Left lung (tissue), 10 donors: ENCODE data around the gene ELL3. TPM values are rescaled to one million over a fixed set of nuclear protein-coding genes. Genes with fewer than 3 reads are reported as not detected.

Source experiments
- ATAC-seq: fragments of 200-7000 bp; cut with Tn5 transposase; one replicate; pipeline ENCODE4 v1.9.1; 2020; ENCODE audit warnings: moderate library complexity
- DNase-seq, 4 donors: peaks; one replicate each; pipeline ENCODE4 v3.0.0-alpha.2; 2013 to 2020
- H3K27ac ChIP-seq, 2 donors: fragments of 200-600 bp; sonication (generic) in 1 of 2; one replicate each; pipeline versions ENCODE4 v1.5.0 to v1.8.0; 2020 to 2021
- H3K27me3 ChIP-seq, 2 donors: fragments of 200-600 bp; sonication (generic) in 1 of 2; one replicate each; pipeline versions ENCODE4 v1.5.0 to v1.8.0; 2020 to 2021
- H3K36me3 ChIP-seq, 2 donors: fragments of 200-600 bp; sonication (generic) in 1 of 2; one replicate each; pipeline versions ENCODE4 v1.5.0 to v1.8.0; 2020 to 2021
- H3K4me1 ChIP-seq, 2 donors: fragments of 200-600 bp; one replicate each; pipeline ENCODE4 v1.8.0; 2021
- H3K4me3 ChIP-seq, 2 donors: fragments of 200-600 bp; sonication (generic) in 1 of 2; one replicate each; pipeline versions ENCODE4 v1.5.0 to v1.8.0; 2020 to 2021; ENCODE audit warnings: mild to moderate bottlenecking in 1 of 2
- H3K9me3 ChIP-seq, 2 donors: fragments of 200-600 bp; sonication (generic) in 1 of 2; one replicate each; pipeline versions ENCODE4 v1.5.0 to v1.8.0; 2020 to 2021
- CTCF ChIP-seq, 2 donors: fragments of 200-600 bp; sonication (generic) in 1 of 2; IDR thresholded peaks; one replicate each; pipeline versions ENCODE4 v1.5.0 to v1.8.0; 2021; ENCODE audit warnings: antibody characterized with exemption in 2 of 2
- intact Hi-C, 2 donors: fragments of 100-400 bp; cut with DNase I; formaldehyde crosslinking; loops; one replicate each; pipeline versions ENCODE4 v1.11.2 to v1.14.2; 2022
- polyA plus RNA-seq, 6 donors: library from polyadenylated mRNA; unstranded; fragments of 120-200 nt; gene quantifications; one replicate each; pipeline ENCODE4 v1.2.1, GENCODE V29; 2013; ENCODE audit not compliant: insufficient read length in 6 of 6
- total RNA-seq, 2 donors: library from RNA; stranded (reverse); fragmentation: NEBNext Ultra II Directional; extraction: Animal tissue kit (Norgen Biotek cat#: 25700); gene quantifications; one replicate each; pipeline ENCODE4 v1.2.1, GENCODE V29; 2021
- donor health status: DM: no; HTN: yes; CAD: no.
- donor health status: DM: no; HTN: no; CAD: no.

Gene ELL3
- total and polyA plus RNA-seq, 8 donors, result 4.4 to 14.5 (median 6.1) TPM

DNA sequence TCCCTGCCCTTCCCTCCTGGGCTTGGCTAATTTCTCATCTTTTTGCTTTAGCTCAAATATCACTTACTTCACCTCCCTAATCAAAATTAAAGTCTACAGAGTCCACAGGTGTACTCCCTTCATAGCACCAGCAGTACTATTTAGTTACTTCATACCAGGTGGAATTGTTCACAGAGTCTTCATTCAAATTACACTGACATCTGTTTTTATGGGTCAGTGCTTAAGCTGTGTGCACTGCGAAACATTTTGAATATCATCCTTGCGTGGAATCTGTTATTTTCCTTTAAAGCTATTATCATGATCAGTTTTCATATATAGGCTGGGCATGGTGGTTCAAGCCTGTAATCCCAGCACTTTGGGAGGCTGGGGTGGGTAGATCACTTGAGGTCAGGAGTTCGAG is 12.6 kb upstream of the ELL3 start:
- DNase-seq, result no peak
- H3K36me3 ChIP-seq, result peaks cover 0 to 11% of the 10 kb centered on the region in 2 donors
- TF ChIP-seq CTCF (IDR thresholded peaks at IDR 0.05), result no peak

GRCh38 chr15:43779016-43779415 is 2.2 kb upstream of the ELL3 start:
- Histone ChIP-seq H3K27ac (no peak overlapping the region), H3K4me1 (peaks cover 0 to 23% of the 10 kb centered on the region in 2 donors), H3K9me3 (no peaks in the 10 kb centered on the region), H3K36me3 (peaks cover 0 to 5% of the 10 kb centered on the region in 2 donors), H3K27me3 (no peaks in the 10 kb centered on the region), H3K4me3 (no peak overlapping the region)
- intact Hi-C loops, result no loop called here
- no peak for TF ChIP-seq CTCF (IDR thresholded peaks at IDR 0.05)
- DNase-seq (no peak), ATAC-seq (no peak)

More for the DNA sequence above, 12.6 kb upstream of the ELL3 start:
- H3K4me1 ChIP-seq, result peaks cover 11 to 18% of the 10 kb centered on the region in 2 donors
- H3K9me3 ChIP-seq, result no peaks in the 10 kb centered on the region
- intact Hi-C loops, result no loop called here
- no peak overlapping the region for H3K27ac ChIP-seq
- H3K4me3 ChIP-seq, result no peak overlapping the region
- H3K27me3 ChIP-seq, result no peaks in the 10 kb centered on the region
- no peak for ATAC-seq

GRCh38 chr15:43777267-43777914 is 625 bp upstream of the ELL3 start:
- DNase-seq, result peak; percentile 72 to 92 (median 78)
- Histone ChIP-seq H3K9me3 (no peaks in the 10 kb centered on the region), H3K36me3 (peaks cover 0 to 22% of the 10 kb centered on the region in 2 donors), H3K4me1 (peaks cover 0 to 23% of the 10 kb centered on the region in 2 donors), H3K4me3 (peak overlapping the region; percentile 52 to 71), H3K27me3 (no peaks in the 10 kb centered on the region), H3K27ac (peak overlapping the region; percentile 90 to 92)
- TF ChIP-seq CTCF (IDR thresholded peaks at IDR 0.05), result peak; percentile 55 to 71
- peak; percentile 79 for ATAC-seq
- intact Hi-C loops, result no loop called here

DNA sequence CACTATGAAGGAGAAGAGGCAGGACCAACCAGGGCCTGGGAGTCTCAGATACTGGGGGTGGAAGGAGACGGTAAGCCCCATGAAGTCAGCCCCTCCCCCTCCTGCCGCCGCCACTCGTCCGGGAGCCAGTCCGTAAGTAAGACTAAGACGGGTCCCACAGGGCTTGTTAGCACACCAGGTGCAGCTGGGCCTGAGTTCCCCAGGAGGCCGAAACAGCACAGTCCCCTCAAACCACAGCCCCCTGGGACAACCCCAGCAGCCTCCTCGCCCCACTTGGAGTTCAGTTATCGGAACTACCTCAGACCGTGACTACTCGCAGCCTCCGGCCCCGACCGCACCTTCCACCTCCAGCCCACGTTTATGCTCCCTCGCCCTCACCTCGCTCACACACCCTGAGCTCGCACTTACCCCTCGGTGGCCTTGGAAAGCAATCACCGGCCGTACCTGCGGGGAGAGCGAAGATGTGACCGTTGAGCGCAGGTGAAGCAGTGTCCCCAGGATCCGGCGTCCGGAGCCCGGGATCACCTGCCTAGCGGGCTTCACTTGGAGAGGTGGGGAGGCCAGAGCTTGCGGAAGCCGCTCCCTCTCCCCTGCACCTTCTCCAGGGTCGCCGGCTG is 557 bp downstream of the ELL3 start:
- Histone ChIP-seq H3K4me3 (peak overlapping the region; percentile 52 to 71), H3K4me1 (peaks cover 0 to 32% of the 10 kb centered on the region in 2 donors), H3K9me3 (no peaks in the 10 kb centered on the region), H3K27ac (peak overlapping the region; percentile 90 to 92), H3K36me3 (peaks cover 0 to 33% of the 10 kb centered on the region in 2 donors), H3K27me3 (no peaks in the 10 kb centered on the region)
- intact Hi-C loops, result no loop called here
- DNase-seq (peak in 3 of 4 donors; percentile 16 to 80 (median 56)), ATAC-seq (peak; percentile 39)
- no peak for TF ChIP-seq CTCF (IDR thresholded peaks at IDR 0.05)

- Histone ChIP-seq H3K36me3 (peaks cover 0 to 41% of the 10 kb centered on the region in 2 donors), H3K4me1 (peaks cover 0 to 38% of the 10 kb centered on the region in 2 donors), H3K4me3 (peak overlapping the region in 1 of 2 donors; percentile 71), H3K27ac (peak overlapping the region; percentile 37 to 92), H3K27me3 (no peaks in the 10 kb centered on the region), H3K9me3 (no peaks in the 10 kb centered on the region)
- TF ChIP-seq CTCF (IDR thresholded peaks at IDR 0.05), result peak in 1 of 2 donors; percentile 12
- intact Hi-C loops, result no loop called here
- DNase-seq (peak in 1 of 4 donors; percentile 54), ATAC-seq (peak; percentile 24)
Measured at GRCh38 chr15:43775411-43775965, 1.3 kb downstream of the ELL3 start.
